GM19193 (cell line): Measurements from ENCODE around the gene DNAH1.

ENCODE experiments used
- POLR2A ChIP-seq: IDR thresholded peaks from 4 replicates; pipeline ENCODE4 v1.6.1; 2011; ENCODE audit not compliant: insufficient read depth, insufficient read length; ENCODE audit errors: extremely low read depth

DNAH1 gene

GRCh38 chr3:52403955-52404354, 87.8 kb downstream of the DNAH1 start:
- TF ChIP-seq POLR2A: no peak

- TF ChIP-seq POLR2A: no peak
Measured at GRCh38 chr3:52404391-52404790, 88.3 kb downstream of the DNAH1 start.

GRCh38 chr3:52405066-52405465, 88.9 kb downstream of the DNAH1 start:
- no peak for TF ChIP-seq POLR2A

- TF ChIP-seq POLR2A: no peak
Measured at GRCh38 chr3:52405601-52406110, 89.5 kb downstream of the DNAH1 start.

GRCh38 chr3:52406231-52406661, 90.1 kb downstream of the DNAH1 start:
- TF ChIP-seq POLR2A: no peak

- TF ChIP-seq POLR2A: no peak
Measured at GRCh38 chr3:52406791-52407510, 90.8 kb downstream of the DNAH1 start.

- TF ChIP-seq POLR2A: no peak
Measured at GRCh38 chr3:52407779-52408178, 91.7 kb downstream of the DNAH1 start.

- no peak for TF ChIP-seq POLR2A
Measured at GRCh38 chr3:52408466-52408865, 92.3 kb downstream of the DNAH1 start.

- no peak for TF ChIP-seq POLR2A
Measured at GRCh38 chr3:52415800-52416199, 99.7 kb downstream of the DNAH1 start.

GRCh38 chr3:52420388-52420787, 104.3 kb downstream of the DNAH1 start:
- TF ChIP-seq POLR2A: no peak

- TF ChIP-seq POLR2A: no peak
Measured at GRCh38 chr3:52422669-52423068, 106.5 kb downstream of the DNAH1 start.

- no peak for TF ChIP-seq POLR2A
Measured at GRCh38 chr3:52423173-52423572, 107.1 kb downstream of the DNAH1 start.

- no peak for TF ChIP-seq POLR2A
Measured at GRCh38 chr3:52428151-52429005, 112.3 kb downstream of the DNAH1 start.

GRCh38 chr3:52429031-52429430, 112.9 kb downstream of the DNAH1 start:
- no peak for TF ChIP-seq POLR2A

GRCh38 chr3:52429779-52430415, 113.8 kb downstream of the DNAH1 start:
- no peak for TF ChIP-seq POLR2A
